ENCODE data around the gene CCL28.

The CCL28 gene

GRCh38 chr5:43353668-43354067, 58.5 kb downstream of the CCL28 start:
- TF ChIP-seq CTCF (IDR thresholded peaks at IDR 0.05; ENCODE audit: low read depth, low read length), result no peak
- Histone ChIP-seq H3K4me3 (ENCODE audit: low read depth, low read length) (no peak overlapping the region), H3K27ac (no peak overlapping the region), H3K9me3 (ENCODE audit: severe bottlenecking) (no peaks in the 10 kb centered on the region), H3K36me3 (no peaks in the 10 kb centered on the region), H3K27me3 (ENCODE audit: insufficient read depth, low read depth, severe bottlenecking) (peaks cover 41% of the 10 kb centered on the region)
- no peak for DNase-seq

- no peak for DNase-seq
- no peak for TF ChIP-seq CTCF (IDR thresholded peaks at IDR 0.05; ENCODE audit: low read depth, low read length)
- Histone ChIP-seq H3K36me3 (no peaks in the 10 kb centered on the region), H3K4me3 (ENCODE audit: low read depth, low read length) (no peak overlapping the region), H3K27ac (no peak overlapping the region), H3K27me3 (ENCODE audit: insufficient read depth, low read depth, severe bottlenecking) (peaks cover 45% of the 10 kb centered on the region), H3K9me3 (ENCODE audit: severe bottlenecking) (no peaks in the 10 kb centered on the region)
Observed at GRCh38 chr5:43352915-43353314, 59.3 kb downstream of the CCL28 start.

GRCh38 chr5:43352131-43352530, 60.1 kb downstream of the CCL28 start:
- no peak overlapping the region for H3K4me3 ChIP-seq (ENCODE audit: low read depth, low read length)
- TF ChIP-seq CTCF (IDR thresholded peaks at IDR 0.05; ENCODE audit: low read depth, low read length), result no peak
- H3K9me3 ChIP-seq (ENCODE audit: severe bottlenecking), result no peaks in the 10 kb centered on the region
- no peak for DNase-seq
- H3K27me3 ChIP-seq (ENCODE audit: insufficient read depth, low read depth, severe bottlenecking), result peaks cover 46% of the 10 kb centered on the region
- no peaks in the 10 kb centered on the region for H3K36me3 ChIP-seq
- no peak overlapping the region for H3K27ac ChIP-seq

GRCh38 chr5:43348861-43349363, 63.3 kb downstream of the CCL28 start:
- H3K4me3 ChIP-seq (ENCODE audit: low read depth, low read length), result no peak overlapping the region
- no peak for DNase-seq
- H3K9me3 ChIP-seq (ENCODE audit: severe bottlenecking), result peaks cover 2% of the 10 kb centered on the region
- peaks cover 38% of the 10 kb centered on the region for H3K27me3 ChIP-seq (ENCODE audit: insufficient read depth, low read depth, severe bottlenecking)
- H3K27ac ChIP-seq, result no peak overlapping the region
- TF ChIP-seq CTCF (IDR thresholded peaks at IDR 0.05; ENCODE audit: low read depth, low read length), result no peak
- no peaks in the 10 kb centered on the region for H3K36me3 ChIP-seq

GRCh38 chr5:43348207-43348606, 64.0 kb downstream of the CCL28 start:
- Histone ChIP-seq H3K36me3 (no peaks in the 10 kb centered on the region), H3K9me3 (ENCODE audit: severe bottlenecking) (peaks cover 2% of the 10 kb centered on the region), H3K27ac (no peak overlapping the region), H3K4me3 (ENCODE audit: low read depth, low read length) (no peak overlapping the region), H3K27me3 (ENCODE audit: insufficient read depth, low read depth, severe bottlenecking) (peaks cover 35% of the 10 kb centered on the region)
- no peak for TF ChIP-seq CTCF (IDR thresholded peaks at IDR 0.05; ENCODE audit: low read depth, low read length)
- DNase-seq, result no peak

GRCh38 chr5:43338862-43339261, 73.3 kb downstream of the CCL28 start:
- Histone ChIP-seq H3K27ac (no peak overlapping the region), H3K27me3 (ENCODE audit: insufficient read depth, low read depth, severe bottlenecking) (peaks cover 42% of the 10 kb centered on the region), H3K9me3 (ENCODE audit: severe bottlenecking) (peaks cover 8% of the 10 kb centered on the region), H3K4me3 (ENCODE audit: low read depth, low read length) (no peak overlapping the region), H3K36me3 (no peaks in the 10 kb centered on the region)
- DNase-seq, result no peak
- no peak for TF ChIP-seq CTCF (IDR thresholded peaks at IDR 0.05; ENCODE audit: low read depth, low read length)
